ENCODE data around the gene SNPH. TPM values are rescaled to one million over a fixed set of nuclear protein-coding genes. Genes with fewer than 3 reads are reported as not detected.

Gene SNPH
- polyA plus RNA-seq, 1 donor: 2.3 TPM

Other genes with a start within 250 kb of the SNPH start
- 121 TPM for gene PSMF1, start 147.7 kb upstream of the SNPH start, polyA plus RNA-seq
- 58.5 TPM for gene TMEM74B, start 81.3 kb upstream of the SNPH start, polyA plus RNA-seq
- gene C20orf202, start 62.8 kb upstream of the SNPH start, polyA plus RNA-seq: 4.7 TPM
- not detected for gene RAD21L1, start 40.2 kb upstream of the SNPH start, polyA plus RNA-seq
- 62.8 TPM for gene SDCBP2, start 62.8 kb downstream of the SNPH start, polyA plus RNA-seq
- 259 TPM for gene FKBP1A, start 126.8 kb downstream of the SNPH start, polyA plus RNA-seq
- gene NSFL1C, start 200.6 kb downstream of the SNPH start, polyA plus RNA-seq: 73.3 TPM
- 1.4 TPM for gene SIRPB2, start 225.1 kb downstream of the SNPH start, polyA plus RNA-seq